NCI-H446 treated with DMSO at 0.1 percent for 48 hours (cell line): ENCODE results near the gene APLN.

ENCODE experiments used
- DNase-seq: peaks from one replicate; lab custom pipeline; 2025; lab: John Stamatoyannopoulos, UW

The APLN gene

DNA sequence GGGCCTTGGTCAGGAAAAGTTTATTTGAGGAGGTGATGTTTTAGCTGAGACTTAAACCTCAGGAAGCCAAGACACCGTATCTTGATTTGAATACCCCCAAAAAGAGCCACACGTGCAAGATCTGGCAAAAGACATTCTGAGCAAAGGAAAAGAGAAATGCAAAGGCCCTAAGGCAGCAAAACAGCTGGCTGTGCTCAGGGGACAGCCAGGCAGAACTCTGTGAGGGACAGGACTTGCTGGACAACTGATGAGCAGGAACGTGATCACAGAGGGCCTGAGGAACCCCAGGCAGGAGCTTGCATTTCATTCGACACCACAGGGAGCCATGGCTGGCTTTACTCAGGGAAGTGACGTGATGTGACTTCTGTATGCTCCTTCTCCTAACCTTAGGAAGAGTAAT is 58.7 kb downstream of the APLN start:
- DNase-seq: no peak
